NB4 (cell line): ENCODE measurements around the gene COL9A3.

ENCODE experiments used
- DNase-seq: peaks from one replicate; pipeline ENCODE4 v3.0.0; 2010; ENCODE audit warnings: low read depth
- H3K4me3 ChIP-seq: one replicate; pipeline ENCODE4 v1.5.1; 2011; ENCODE audit warnings: mild to moderate bottlenecking, low read depth, low read length, moderate library complexity
- MYC ChIP-seq: IDR thresholded peaks from 2 replicates; pipeline ENCODE4 v1.6.1; 2011; ENCODE audit warnings: low read depth, low read length
- POLR2A ChIP-seq: IDR thresholded peaks from 2 replicates; pipeline ENCODE4 v1.6.1; 2011; ENCODE audit warnings: mild to moderate bottlenecking; ENCODE audit not compliant: insufficient read length; ENCODE audit errors: extremely low read depth
- TF ChIP-seq, protein P1 (sequence below): IDR thresholded peaks from one replicate; pipeline ENCODE4 v1.5.1; 2012; ENCODE audit warnings: low read depth, low read length
- TF ChIP-seq, protein P2 (sequence below): IDR thresholded peaks from 2 replicates; pipeline ENCODE4 v1.6.1; 2011; ENCODE audit warnings: low read depth, low read length

Gene COL9A3

DNA sequence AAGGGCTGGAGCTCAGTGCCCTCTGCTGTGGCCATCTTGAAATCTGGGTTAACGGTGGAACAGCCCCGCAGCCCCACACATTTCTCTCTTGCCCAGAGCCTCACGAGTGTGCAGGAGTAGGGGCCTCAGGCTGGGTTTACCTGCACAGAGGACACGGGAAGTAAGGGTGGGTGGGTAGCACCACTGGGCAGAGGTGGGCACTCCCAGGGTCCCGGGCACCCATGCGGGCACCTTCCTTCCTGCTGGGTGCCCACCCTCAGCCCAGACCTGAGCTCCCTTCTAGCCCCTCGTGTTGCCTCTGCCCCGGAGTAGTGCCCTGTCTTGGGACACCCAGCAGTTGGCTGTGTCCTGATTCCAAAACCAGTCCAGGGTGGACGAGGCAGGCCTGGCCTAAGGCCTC is 11.2 kb downstream of the COL9A3 start:
- H3K4me3 ChIP-seq, result no peak overlapping the region
- no peak for DNase-seq
- no peak for TF ChIP-seq MYC
- no peak for TF ChIP-seq POLR2A
- TF ChIP-seq, protein P1, sequence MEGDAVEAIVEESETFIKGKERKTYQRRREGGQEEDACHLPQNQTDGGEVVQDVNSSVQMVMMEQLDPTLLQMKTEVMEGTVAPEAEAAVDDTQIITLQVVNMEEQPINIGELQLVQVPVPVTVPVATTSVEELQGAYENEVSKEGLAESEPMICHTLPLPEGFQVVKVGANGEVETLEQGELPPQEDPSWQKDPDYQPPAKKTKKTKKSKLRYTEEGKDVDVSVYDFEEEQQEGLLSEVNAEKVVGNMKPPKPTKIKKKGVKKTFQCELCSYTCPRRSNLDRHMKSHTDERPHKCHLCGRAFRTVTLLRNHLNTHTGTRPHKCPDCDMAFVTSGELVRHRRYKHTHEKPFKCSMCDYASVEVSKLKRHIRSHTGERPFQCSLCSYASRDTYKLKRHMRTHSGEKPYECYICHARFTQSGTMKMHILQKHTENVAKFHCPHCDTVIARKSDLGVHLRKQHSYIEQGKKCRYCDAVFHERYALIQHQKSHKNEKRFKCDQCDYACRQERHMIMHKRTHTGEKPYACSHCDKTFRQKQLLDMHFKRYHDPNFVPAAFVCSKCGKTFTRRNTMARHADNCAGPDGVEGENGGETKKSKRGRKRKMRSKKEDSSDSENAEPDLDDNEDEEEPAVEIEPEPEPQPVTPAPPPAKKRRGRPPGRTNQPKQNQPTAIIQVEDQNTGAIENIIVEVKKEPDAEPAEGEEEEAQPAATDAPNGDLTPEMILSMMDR, result no peak
- TF ChIP-seq, protein P2, sequence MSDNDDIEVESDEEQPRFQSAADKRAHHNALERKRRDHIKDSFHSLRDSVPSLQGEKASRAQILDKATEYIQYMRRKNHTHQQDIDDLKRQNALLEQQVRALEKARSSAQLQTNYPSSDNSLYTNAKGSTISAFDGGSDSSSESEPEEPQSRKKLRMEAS, result no peak

DNA sequence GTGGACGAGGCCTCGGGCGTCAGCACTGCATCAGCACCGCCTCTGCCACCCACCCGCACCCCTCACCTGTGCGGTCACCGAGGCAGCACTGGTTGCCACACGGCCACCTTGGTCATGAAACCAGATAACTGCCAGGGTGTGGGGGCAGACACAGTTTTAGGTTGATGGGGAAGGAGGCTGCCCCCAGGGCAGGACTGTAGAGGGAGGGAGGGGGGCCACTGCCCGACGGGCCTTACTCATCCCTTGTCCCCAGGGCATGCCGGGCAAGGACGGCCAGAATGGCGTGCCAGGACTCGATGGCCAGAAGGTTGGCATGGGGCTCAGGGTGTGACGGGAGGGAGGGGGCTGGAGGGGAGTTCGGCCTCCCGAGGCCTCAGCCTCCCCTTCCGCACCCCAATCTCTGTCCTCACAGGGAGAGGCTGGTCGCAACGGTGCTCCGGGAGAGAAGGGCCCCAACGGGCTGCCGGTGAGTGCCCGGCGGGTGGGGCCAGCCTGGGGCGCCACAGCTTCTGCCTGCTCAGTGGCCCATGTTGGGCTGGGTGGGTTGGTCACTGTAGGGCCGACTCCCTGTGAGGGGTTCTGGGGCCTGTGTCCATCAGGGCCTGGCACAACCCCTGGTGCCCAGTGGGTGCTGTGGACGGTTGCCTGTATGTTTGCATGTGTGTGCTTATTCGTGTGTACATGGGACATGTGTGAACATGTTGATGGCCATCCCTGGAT is 11.8 kb downstream of the COL9A3 start:
- no peak for DNase-seq
- TF ChIP-seq POLR2A (no peak), MYC (no peak)
- TF ChIP-seq, protein P2, result no peak
- TF ChIP-seq, protein P1, result no peak
- no peak overlapping the region for H3K4me3 ChIP-seq

DNA sequence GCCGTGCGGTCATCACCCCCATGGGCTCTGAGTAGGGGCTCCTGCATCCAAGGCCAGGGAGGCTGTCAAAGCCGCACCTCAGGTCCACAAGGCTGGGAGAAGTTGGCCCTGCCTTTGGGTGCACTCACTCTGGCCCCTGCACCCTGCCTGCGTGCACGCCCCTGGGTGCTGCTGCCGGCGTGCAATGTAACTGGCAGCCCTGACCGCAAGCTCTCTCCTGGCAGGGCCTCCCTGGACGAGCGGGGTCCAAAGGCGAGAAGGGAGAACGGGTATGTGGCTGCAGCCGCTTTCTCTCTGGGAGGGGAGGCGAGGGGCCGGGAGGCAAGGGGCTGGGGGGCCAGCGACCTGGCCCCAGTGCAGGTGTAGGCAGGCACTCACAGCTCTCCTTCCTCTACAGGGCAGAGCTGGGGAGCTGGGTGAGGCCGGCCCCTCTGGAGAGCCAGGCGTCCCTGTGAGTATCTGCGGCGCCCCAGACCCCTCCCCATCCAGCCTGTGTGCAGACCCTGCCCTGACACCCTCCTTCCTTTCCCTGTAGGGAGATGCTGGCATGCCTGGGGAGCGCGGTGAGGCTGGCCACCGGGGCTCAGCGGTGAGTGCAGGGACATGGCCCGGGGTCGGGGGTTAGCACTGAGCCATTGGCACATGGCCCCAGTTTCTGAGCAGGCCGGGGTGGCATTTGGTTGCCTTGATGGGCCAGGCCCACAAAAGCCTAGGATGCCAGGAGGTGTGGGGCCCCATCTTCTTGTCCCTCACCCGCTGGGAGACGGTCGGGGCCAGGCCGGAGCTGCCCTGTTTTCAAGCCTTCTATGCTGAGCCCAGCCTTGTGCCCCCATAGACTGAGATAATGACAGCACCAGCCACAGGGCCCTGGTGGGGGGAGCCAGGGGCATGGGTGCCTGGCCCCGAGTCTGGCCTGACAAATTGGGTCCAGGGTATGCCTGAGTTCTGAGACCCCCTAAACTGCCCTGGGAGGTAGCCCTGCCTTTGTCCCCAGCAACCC is 12.7 kb downstream of the COL9A3 start:
- no peak overlapping the region for H3K4me3 ChIP-seq
- no peak for DNase-seq
- TF ChIP-seq, protein P2, result no peak
- TF ChIP-seq POLR2A, result no peak
- TF ChIP-seq, protein P1, result no peak
- TF ChIP-seq MYC, result no peak

DNA sequence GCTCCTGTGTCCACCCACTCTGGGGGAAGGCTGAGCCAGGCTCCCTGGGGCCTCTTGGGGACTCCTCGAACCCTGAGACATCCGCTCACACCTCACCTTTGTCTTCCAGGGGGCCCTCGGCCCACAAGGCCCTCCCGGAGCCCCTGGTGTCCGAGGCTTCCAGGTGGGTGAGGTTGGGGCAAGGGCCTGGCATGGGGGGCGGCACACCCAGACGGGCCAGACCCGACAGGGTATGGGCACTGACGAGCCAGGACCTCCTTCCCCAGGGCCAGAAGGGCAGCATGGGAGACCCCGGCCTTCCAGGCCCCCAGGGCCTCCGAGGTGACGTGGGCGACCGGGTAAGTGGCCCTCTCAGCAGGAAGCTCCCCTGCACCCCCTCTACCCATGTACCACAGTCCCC is 13.4 kb downstream of the COL9A3 start:
- no peak for DNase-seq
- TF ChIP-seq, protein P1, result no peak
- TF ChIP-seq POLR2A, result no peak
- no peak overlapping the region for H3K4me3 ChIP-seq

DNA sequence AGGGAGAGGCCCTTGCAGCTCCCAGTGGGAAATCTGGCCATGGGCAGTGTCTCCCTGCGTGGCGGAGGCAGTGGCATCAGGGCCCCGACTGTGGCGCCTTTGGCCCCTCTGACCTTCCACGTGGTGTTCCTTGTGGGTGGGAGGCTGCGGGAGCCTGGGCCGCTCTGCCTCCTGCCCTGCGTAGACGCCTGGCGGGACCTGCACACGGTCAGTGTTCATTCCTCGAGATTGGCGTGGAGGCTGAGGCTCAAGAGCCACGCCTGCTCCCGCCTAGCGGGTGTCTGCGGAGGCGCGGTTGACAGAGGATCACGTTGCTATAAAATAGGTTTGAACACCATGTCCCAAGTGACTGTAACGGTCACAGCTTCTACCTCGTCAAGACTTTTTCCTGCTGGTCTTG is 14.0 kb downstream of the COL9A3 start:
- DNase-seq, result no peak
- H3K4me3 ChIP-seq, result no peak overlapping the region
- TF ChIP-seq, protein P2, result no peak
- TF ChIP-seq POLR2A (no peak), MYC (no peak)
- TF ChIP-seq, protein P1, result no peak
